Neuronal stem cell (in vitro differentiated cells): ENCODE results near the gene RNF212.
"Not testable (repeated sequence)": the region's sequence is repeated elsewhere in the genome, so short reads cannot be mapped to it uniquely, and the experiment has no call there.

Source experiments
- DNase-seq: peaks from one replicate; pipeline ENCODE4 v3.0.0-alpha.2; 2013; ENCODE audit warnings: low spot score
- H2AFZ ChIP-seq: one replicate; pipeline ENCODE4 v1.6.1; 2013; ENCODE audit warnings: mild to moderate bottlenecking, low read length, inconsistent platforms
- H2AK5ac ChIP-seq: 2 replicates; pipeline ENCODE4 v1.6.1; 2013; ENCODE audit warnings: low read depth, mild to moderate bottlenecking, inconsistent platforms, low read length, moderate library complexity, mixed read lengths
- H2BK120ac ChIP-seq: 2 replicates; pipeline ENCODE4 v1.6.1; 2013; ENCODE audit warnings: low read depth, mild to moderate bottlenecking, inconsistent platforms, low read length, moderate library complexity, mixed read lengths
- H2BK12ac ChIP-seq: one replicate; pipeline ENCODE4 v1.6.1; 2013; ENCODE audit warnings: low read length, inconsistent platforms
- H2BK15ac ChIP-seq: 2 replicates; pipeline ENCODE4 v1.6.1; 2013; ENCODE audit warnings: mild to moderate bottlenecking, low read length, inconsistent platforms, mixed read lengths
- H2BK5ac ChIP-seq: one replicate; pipeline ENCODE4 v1.6.1; 2013; ENCODE audit warnings: inconsistent platforms, mild to moderate bottlenecking, low read length, moderate library complexity
- H3K14ac ChIP-seq: one replicate; pipeline ENCODE4 v1.6.1; 2013; ENCODE audit warnings: low read length, inconsistent platforms
- H3K18ac ChIP-seq: 2 replicates; pipeline ENCODE4 v1.6.1; 2013; ENCODE audit warnings: low read length, inconsistent platforms
- H3K23ac ChIP-seq: 2 replicates; pipeline ENCODE4 v1.6.1; 2013; ENCODE audit warnings: low read depth, mild to moderate bottlenecking, mixed read lengths, low read length, inconsistent platforms; ENCODE audit not compliant: poor library complexity
- H3K27ac ChIP-seq: replicated peaks from 3 replicates; pipeline ENCODE4 v1.5.1; 2013; ENCODE audit warnings: low read length, inconsistent platforms
- H3K27me3 ChIP-seq, 3 experiments: 2 replicates each; pipeline ENCODE4 v1.6.1; 2013; ENCODE audit warnings: low read length in 3 of 3, mild to moderate bottlenecking in 2 of 3, inconsistent platforms in 1 of 3, low read depth in 1 of 3, mixed read lengths in 1 of 3, moderate library complexity in 1 of 3; ENCODE audit not compliant: control insufficient read depth in 3 of 3, insufficient read depth in 3 of 3
- H3K36me3 ChIP-seq, 2 donors: replicated peaks in 1 of 2; 2 replicates each; pipeline ENCODE4 v1.6.1; 2013; ENCODE audit warnings: low read length in 2 of 2; ENCODE audit not compliant: control insufficient read depth in 2 of 2, insufficient read depth in 2 of 2
- H3K4ac ChIP-seq: 2 replicates; pipeline ENCODE4 v1.6.1; 2013; ENCODE audit warnings: inconsistent platforms, mild to moderate bottlenecking, low read length, moderate library complexity
- H3K4me1 ChIP-seq, 2 donors: 1 replicate in 1 of 2; 2 replicates in 1 of 2; pipeline ENCODE4 v1.6.1; 2013; ENCODE audit warnings: low read length in 2 of 2, low read depth in 1 of 2; ENCODE audit not compliant: control insufficient read depth in 2 of 2, insufficient read depth in 1 of 2
- H3K4me2 ChIP-seq: one replicate; pipeline ENCODE4 v1.6.1; 2013; ENCODE audit warnings: mild to moderate bottlenecking, low read length, inconsistent platforms; ENCODE audit not compliant: insufficient read depth, poor library complexity, severe bottlenecking
- H3K4me3 ChIP-seq, 2 donors: 2 replicates each; pipeline ENCODE4 v1.5.1; 2013; ENCODE audit warnings: low read length in 2 of 2, mild to moderate bottlenecking in 2 of 2, inconsistent platforms in 1 of 2, moderate library complexity in 1 of 2
- H3K79me1 ChIP-seq: one replicate; pipeline ENCODE4 v1.6.1; 2013; ENCODE audit warnings: low read depth, mild to moderate bottlenecking, inconsistent platforms, low read length, moderate library complexity
- H3K9ac ChIP-seq: one replicate; pipeline ENCODE4 v1.6.1; 2013; ENCODE audit warnings: mild to moderate bottlenecking, low read depth, low read length, inconsistent platforms; ENCODE audit not compliant: poor library complexity
- H3K9me3 ChIP-seq, 2 donors: replicated peaks in 1 of 2; 2 replicates each; pipeline versions ENCODE3 to v1.6.1; 2013; ENCODE audit warnings: low read length in 2 of 2, mild to moderate bottlenecking in 2 of 2, inconsistent platforms in 1 of 2, low read depth in 1 of 2, mixed read lengths in 1 of 2, moderate library complexity in 1 of 2; ENCODE audit not compliant: control insufficient read depth in 2 of 2, insufficient read depth in 1 of 2
- H4K8ac ChIP-seq: one replicate; pipeline ENCODE4 v1.6.1; 2013; ENCODE audit warnings: low read depth, mild to moderate bottlenecking, inconsistent platforms, low read length, moderate library complexity
- H4K91ac ChIP-seq: one replicate; pipeline ENCODE4 v1.6.1; 2013; ENCODE audit warnings: low read length, low read depth, mild to moderate bottlenecking, inconsistent platforms; ENCODE audit not compliant: poor library complexity
- WGBS, 2 donors: extraction: QIAGEN DNeasy Blood & Tissue Kit; methylation state at CpG; one replicate each; pipeline ENCODE4 v1.1.7; 2013; ENCODE audit warnings: missing lambda C conversion rate in 2 of 2, mixed read lengths in 1 of 2; ENCODE audit not compliant: insufficient read length in 2 of 2, insufficient replicate concordance in 1 of 2; ENCODE audit errors: extremely low coverage in 2 of 2; 5-methylcytosine and 5-hydroxymethylcytosine counted together

Gene RNF212

GRCh38 chr4:1126506-1126905, 13.1 kb upstream of the RNF212 start:
- no peaks in the 10 kb centered on the region for H3K4me1 ChIP-seq
- peaks cover 0 to 8% (median 2%) of the 10 kb centered on the region in 3 experiments for H3K27me3 ChIP-seq
- H2BK120ac ChIP-seq: no peak overlapping the region
- no peak overlapping the region for H3K14ac ChIP-seq
- H3K4me2 ChIP-seq: no peak overlapping the region
- no peaks in the 10 kb centered on the region for H3K36me3 ChIP-seq
- H4K8ac ChIP-seq: no peak overlapping the region
- no peak overlapping the region for H2AK5ac ChIP-seq
- H3K27ac ChIP-seq: no peak overlapping the region
- H2BK15ac ChIP-seq: no peak overlapping the region
- H2AFZ ChIP-seq: no peak overlapping the region
- H4K91ac ChIP-seq: no peak overlapping the region
- WGBS, 2 donors: no CpG with 5 or more reads among the region's 1 CpG
- no peak overlapping the region for H3K18ac ChIP-seq
- H3K4me3 ChIP-seq: no peak overlapping the region
- H3K9ac ChIP-seq: no peak overlapping the region
- DNase-seq: no peak
- H3K4ac ChIP-seq: no peak overlapping the region
- H2BK12ac ChIP-seq: no peak overlapping the region
- no peaks in the 10 kb centered on the region for H3K79me1 ChIP-seq
- no peaks in the 10 kb centered on the region for H3K9me3 ChIP-seq
- H3K23ac ChIP-seq: no peak overlapping the region
- H2BK5ac ChIP-seq: no peak overlapping the region

- H3K36me3 ChIP-seq, H4K91ac ChIP-seq, H3K4me1 ChIP-seq, H3K27ac ChIP-seq, H3K79me1 ChIP-seq, H4K8ac ChIP-seq, H3K27me3 ChIP-seq, H3K4ac ChIP-seq, H2AK5ac ChIP-seq, H2BK5ac ChIP-seq, H3K14ac ChIP-seq, H3K23ac ChIP-seq, H3K9me3 ChIP-seq, H2BK15ac ChIP-seq, H3K18ac ChIP-seq, DNase-seq, H2AFZ ChIP-seq, H2BK12ac ChIP-seq, H3K4me3 ChIP-seq, H3K9ac ChIP-seq, H3K4me2 ChIP-seq, H2BK120ac ChIP-seq: not testable (repeated sequence)
- WGBS, 2 donors: no CpG with 5 or more reads among the region's 4 CpGs
Measured at GRCh38 chr4:1125466-1125865, 12.1 kb upstream of the RNF212 start.

- DNase-seq: no peak
- Histone ChIP-seq H3K27ac (no peak overlapping the region), H3K18ac (no peak overlapping the region), H2AK5ac (no peak overlapping the region), H3K79me1 (no peaks in the 10 kb centered on the region), H3K27me3 (peaks cover 0 to 4% (median 2%) of the 10 kb centered on the region in 3 experiments), H3K9me3 (no peaks in the 10 kb centered on the region), H3K4me3 (no peak overlapping the region), H3K23ac (no peak overlapping the region), H2AFZ (no peak overlapping the region), H2BK5ac (no peak overlapping the region), H2BK120ac (no peak overlapping the region), H4K91ac (no peak overlapping the region), H3K4me2 (no peak overlapping the region), H2BK15ac (no peak overlapping the region), H4K8ac (no peak overlapping the region), H3K4me1 (no peaks in the 10 kb centered on the region), H3K14ac (no peak overlapping the region), H3K9ac (no peak overlapping the region), H3K36me3 (no peaks in the 10 kb centered on the region), H2BK12ac (no peak overlapping the region), H3K4ac (no peak overlapping the region)
- no CpG with 5 or more reads among the region's 4 CpGs for WGBS, 2 donors
Measured at GRCh38 chr4:1124818-1125217, 11.5 kb upstream of the RNF212 start.

- H3K4me3 ChIP-seq: no peak overlapping the region
- no peak for DNase-seq
- WGBS, 2 donors: no CpG with 5 or more reads among the region's 3 CpGs
Measured at GRCh38 chr4:1122505-1122904, 9.1 kb upstream of the RNF212 start.

More at GRCh38 chr4:1122505-1122904, 9.1 kb upstream of the RNF212 start:
- no peak overlapping the region for H3K4ac ChIP-seq
- H3K18ac ChIP-seq: no peak overlapping the region
- H3K27ac ChIP-seq: no peak overlapping the region
- no peaks in the 10 kb centered on the region for H3K79me1 ChIP-seq
- no peak overlapping the region for H3K4me2 ChIP-seq
- no peak overlapping the region for H3K9ac ChIP-seq
- H3K27me3 ChIP-seq: peaks cover 0 to 4% (median 2%) of the 10 kb centered on the region in 3 experiments
- H2BK5ac ChIP-seq: no peak overlapping the region
- H2BK15ac ChIP-seq: no peak overlapping the region
- H2AFZ ChIP-seq: no peak overlapping the region
- no peak overlapping the region for H3K14ac ChIP-seq
- H4K91ac ChIP-seq: no peak overlapping the region
- H2BK12ac ChIP-seq: no peak overlapping the region
- no peak overlapping the region for H2AK5ac ChIP-seq
- no peaks in the 10 kb centered on the region for H3K36me3 ChIP-seq
- no peak overlapping the region for H4K8ac ChIP-seq
- H3K4me1 ChIP-seq: no peaks in the 10 kb centered on the region
- no peak overlapping the region for H3K23ac ChIP-seq
- H3K9me3 ChIP-seq: no peaks in the 10 kb centered on the region
- no peak overlapping the region for H2BK120ac ChIP-seq
